ENCODE data around the gene HDAC4. TPM values are rescaled to one million over a fixed set of nuclear protein-coding genes. Genes with fewer than 3 reads are reported as not detected.

Gene HDAC4
- total RNA-seq, 2 donors from 2014 or later = 38.7 to 50.9 TPM

GRCh38 chr2:239296020-239296932, 104.5 kb downstream of the HDAC4 start:
- DNase-seq (peak; percentile 30 to 36), ATAC-seq (no peak)

GRCh38 chr2:239295377-239296019, 105.3 kb downstream of the HDAC4 start:
- DNase-seq (no peak), ATAC-seq (no peak)
- intact Hi-C loops (cut with DNase I, micrococcal nuclease) = no loop called here

More at GRCh38 chr2:239296020-239296932, 104.5 kb downstream of the HDAC4 start:
- intact Hi-C loops (cut with DNase I, micrococcal nuclease) = no loop called here

- peak; percentile 80 for ATAC-seq
- intact Hi-C loops (cut with DNase I, micrococcal nuclease) = no loop called here
Observed at GRCh38 chr2:239294571-239295054, 106.2 kb downstream of the HDAC4 start.

GRCh38 chr2:239293775-239294430, 106.9 kb downstream of the HDAC4 start:
- DNase-seq = peak; percentile 16 to 40
- ATAC-seq = peak; percentile 15
- intact Hi-C loops (cut with DNase I, micrococcal nuclease) = no loop called here

More at GRCh38 chr2:239294571-239295054, 106.2 kb downstream of the HDAC4 start:
- peak; percentile 68 to 84 for DNase-seq

GRCh38 chr2:239292959-239293774, 107.7 kb downstream of the HDAC4 start:
- intact Hi-C loops (cut with DNase I, micrococcal nuclease) = no loop called here
- ATAC-seq = no peak
- DNase-seq = peak; percentile 14 to 26

GRCh38 chr2:239292531-239292930, 108.3 kb downstream of the HDAC4 start:
- no peak for DNase-seq
- ATAC-seq = no peak
- intact Hi-C loops (cut with DNase I, micrococcal nuclease) = no loop called here

GRCh38 chr2:239291475-239292350, 109.1 kb downstream of the HDAC4 start:
- intact Hi-C loops (cut with DNase I, micrococcal nuclease) = no loop called here
- ATAC-seq (no peak), DNase-seq (peak; percentile 8 to 22)

- peak; percentile 11 to 27 for DNase-seq
- no peak for ATAC-seq
- intact Hi-C loops (cut with DNase I, micrococcal nuclease) = no loop called here
Observed at GRCh38 chr2:239290618-239291474, 110.0 kb downstream of the HDAC4 start.

- DNase-seq (peak; percentile 7 to 22), ATAC-seq (no peak)
- intact Hi-C loops (cut with DNase I, micrococcal nuclease) = no loop called here
Observed at GRCh38 chr2:239289545-239289944, 111.3 kb downstream of the HDAC4 start.

- DNase-seq (peak; percentile 19 to 27), ATAC-seq (no peak)
- intact Hi-C loops (cut with DNase I, micrococcal nuclease) = no loop called here
Observed at GRCh38 chr2:239288951-239289511, 111.8 kb downstream of the HDAC4 start.

- no peak for DNase-seq
- intact Hi-C loops (cut with DNase I, micrococcal nuclease) = no loop called here
- ATAC-seq = no peak
Observed at GRCh38 chr2:239288237-239288636, 112.6 kb downstream of the HDAC4 start.

GRCh38 chr2:239287461-239287860, 113.4 kb downstream of the HDAC4 start:
- intact Hi-C loops (cut with DNase I, micrococcal nuclease) = no loop called here
- ATAC-seq (no peak), DNase-seq (no peak)

GRCh38 chr2:239286901-239287300, 113.9 kb downstream of the HDAC4 start:
- DNase-seq (peak; percentile 9 to 27), ATAC-seq (no peak)
- intact Hi-C loops (cut with DNase I, micrococcal nuclease) = no loop called here

- intact Hi-C loops (cut with DNase I, micrococcal nuclease) = no loop called here
- ATAC-seq (no peak), DNase-seq (no peak)
Observed at GRCh38 chr2:239285932-239286230, 114.9 kb downstream of the HDAC4 start.

GRCh38 chr2:239285071-239285931, 115.5 kb downstream of the HDAC4 start:
- intact Hi-C loops (cut with DNase I, micrococcal nuclease) = no loop called here
- ATAC-seq (peak; percentile 72), DNase-seq (peak; percentile 43 to 47)

All from left colon (tissue), 2 donors.